ENCODE data around the gene PCCA. TPM values are rescaled to one million over a fixed set of nuclear protein-coding genes. Genes with fewer than 3 reads are reported as not detected.

PCCA gene
- total and polyA plus RNA-seq, 2 experiments from 2014 or later = 41.9 to 46.6 TPM

- TF ChIP-seq ZNF462 (CRISPR knock-in tag; IDR thresholded peaks at IDR 0.05) (no peak), EZH2 (IDR thresholded peaks at IDR 0.05; ENCODE audit: low read depth, unreplicated experiment) (no peak), REST (IDR thresholded peaks at IDR 0.05; ENCODE audit: unreplicated experiment) (no peak)
Observed at GRCh38 chr13:100530671-100531213, 441.8 kb downstream of the PCCA start (continued).

- Histone ChIP-seq H3K4me3 (no peak overlapping the region), H3K36me3 (ENCODE audit: insufficient read depth) (0 out of 2 replicates have a peak, but pooled peaks cover 5% of the 10 kb centered on the region), H3F3A (replicated peaks; ENCODE audit: low read depth) (peaks cover 10% of the 10 kb centered on the region; the same call in 1 of the 2 replicates), H3K9me2 (ENCODE audit: insufficient read depth) (no peaks in the 10 kb centered on the region), H3K79me2 (replicated peaks; ENCODE audit: insufficient read depth) (no peaks in the 10 kb centered on the region), H4K20me1 (replicated peaks; ENCODE audit: insufficient read depth) (no peaks in the 10 kb centered on the region), H3K27me3 (ENCODE audit: insufficient read depth) (no peaks in the 10 kb centered on the region), H3K27ac (ENCODE audit: low read depth) (no peak overlapping the region), H3K4me2 (no peak overlapping the region), H2AFZ (no peak overlapping the region), H3K4me1 (ENCODE audit: insufficient read depth) (peaks cover 12% of the 10 kb centered on the region)
- peaks cover 28% of the 10 kb centered on the region for H3K4me1 Mint-ChIP-seq
- H3K36me3 Mint-ChIP-seq (ENCODE audit: low read depth) = peaks cover 10% of the 10 kb centered on the region; the same call in 2 of the 3 replicates
- ATAC-seq (peak; percentile 44), DNase-seq (ENCODE audit: low spot score) (peak; percentile 33)
- H3K27me3 Mint-ChIP-seq (ENCODE audit: insufficient read depth, low read depth, poor library complexity) = peaks cover 15% of the 10 kb centered on the region
- no peak overlapping the region for H3K4me3 Mint-ChIP-seq
- H3K27ac Mint-ChIP-seq = no peak overlapping the region
- H3K9me3 Mint-ChIP-seq = no peaks in the 10 kb centered on the region
- no peak for TF ChIP-seq CREB1 (CRISPR knock-in tag; IDR thresholded peaks at IDR 0.05; ENCODE audit: low read depth)
- TF ChIP-seq JUNB (IDR thresholded peaks at IDR 0.05; ENCODE audit: unreplicated experiment) = no peak
- no peak for TF ChIP-seq EZH2 (IDR thresholded peaks at IDR 0.05; ENCODE audit: low read depth, unreplicated experiment)
- no peak for TF ChIP-seq ZNF114 (CRISPR knock-in tag; IDR thresholded peaks at IDR 0.05)
- TF ChIP-seq CTCF (conservative IDR thresholded peaks at IDR 0.05; ENCODE audit: low read depth in 2 of 2) = no peak
- no peak for TF ChIP-seq EZH2phosphoT487 (IDR thresholded peaks at IDR 0.05; ENCODE audit: unreplicated experiment)
- no peak for TF ChIP-seq STAT1 (IDR thresholded peaks at IDR 0.05; ENCODE audit: unreplicated experiment)
- no peak for TF ChIP-seq ZNF331 (CRISPR knock-in tag; IDR thresholded peaks at IDR 0.05; ENCODE audit: low read depth)
Observed at GRCh38 chr13:100532090-100532766, 443.3 kb downstream of the PCCA start.

All from GM23338 (cell line).